ENCODE data around the gene ZNF701.
A peak's percentile ranks its signal among the peaks of the same experiment; 100 is the strongest.

ZNF701 gene

GRCh38 chr19:52601025-52601973 lies 31.2 kb downstream of the ZNF701 start:
- peak overlapping the region; percentile 75 for H3K4me3 ChIP-seq (replicated peaks; ENCODE audit: low read depth, low read length)
- peak; percentile 7 for TF ChIP-seq CTCF (IDR thresholded peaks at IDR 0.05; ENCODE audit: low read length, missing control alignments)
- DNase-seq (ENCODE audit: low read depth), result peak; percentile 88

- H3K4me3 ChIP-seq (replicated peaks; ENCODE audit: low read depth, low read length), result peak overlapping the region; percentile 75
- peak; percentile 5 for DNase-seq (ENCODE audit: low read depth)
Measured at GRCh38 chr19:52601974-52602366, 31.9 kb downstream of the ZNF701 start.

GRCh38 chr19:52602941-52603340 lies 32.9 kb downstream of the ZNF701 start:
- no peak for DNase-seq (ENCODE audit: low read depth)

GRCh38 chr19:52603558-52604207 lies 33.6 kb downstream of the ZNF701 start:
- H3K4me3 ChIP-seq (replicated peaks; ENCODE audit: low read depth, low read length), result no peak overlapping the region
- DNase-seq (ENCODE audit: low read depth), result peak; percentile 59
- no peak for TF ChIP-seq CTCF (IDR thresholded peaks at IDR 0.05; ENCODE audit: low read length, missing control alignments)

More at GRCh38 chr19:52602941-52603340, 32.9 kb downstream of the ZNF701 start:
- no peak for TF ChIP-seq CTCF (IDR thresholded peaks at IDR 0.05; ENCODE audit: low read length, missing control alignments)
- H3K4me3 ChIP-seq (replicated peaks; ENCODE audit: low read depth, low read length), result no peak overlapping the region

GRCh38 chr19:52613299-52613906 lies 43.3 kb downstream of the ZNF701 start:
- no peak overlapping the region for H3K4me3 ChIP-seq (replicated peaks; ENCODE audit: low read depth, low read length)
- no peak for TF ChIP-seq CTCF (IDR thresholded peaks at IDR 0.05; ENCODE audit: low read length, missing control alignments)
- DNase-seq (ENCODE audit: low read depth), result no peak

- H3K4me3 ChIP-seq (replicated peaks; ENCODE audit: low read depth, low read length), result no peak overlapping the region
- no peak for TF ChIP-seq CTCF (IDR thresholded peaks at IDR 0.05; ENCODE audit: low read length, missing control alignments)
- no peak for DNase-seq (ENCODE audit: low read depth)
Measured at GRCh38 chr19:52621376-52621775, 51.3 kb downstream of the ZNF701 start.

- no peak for DNase-seq (ENCODE audit: low read depth)
- H3K4me3 ChIP-seq (replicated peaks; ENCODE audit: low read depth, low read length), result no peak overlapping the region
- no peak for TF ChIP-seq CTCF (IDR thresholded peaks at IDR 0.05; ENCODE audit: low read length, missing control alignments)
Measured at GRCh38 chr19:52622261-52622660, 52.2 kb downstream of the ZNF701 start.

Measured in fibroblast of pulmonary artery (primary cell).